Measurements from ENCODE around the gene FFAR2.

- no peak for TF ChIP-seq YY1 (IDR thresholded peaks at IDR 0.05; ENCODE audit: low read depth)
- no peak for TF ChIP-seq CEBPB (IDR thresholded peaks at IDR 0.05)
These were observed 23.9 kb downstream of the FFAR2 start for GRCh38 chr19:35471946-35472345.
